CD4-positive, alpha-beta T cell treated with Interleukin-12 subunit alpha and Interleukin-12 subunit beta, for 1 hour (primary cell): ENCODE results near the gene BRD3OS.
"Not testable (repeated sequence)": the region's sequence is repeated elsewhere in the genome, so short reads cannot be mapped to it uniquely, and the experiment has no call there.

ENCODE experiments used
- DNase-seq: peaks from one replicate; pipeline ENCODE4 v3.0.0-alpha.2; 2020

BRD3OS gene

DNA sequence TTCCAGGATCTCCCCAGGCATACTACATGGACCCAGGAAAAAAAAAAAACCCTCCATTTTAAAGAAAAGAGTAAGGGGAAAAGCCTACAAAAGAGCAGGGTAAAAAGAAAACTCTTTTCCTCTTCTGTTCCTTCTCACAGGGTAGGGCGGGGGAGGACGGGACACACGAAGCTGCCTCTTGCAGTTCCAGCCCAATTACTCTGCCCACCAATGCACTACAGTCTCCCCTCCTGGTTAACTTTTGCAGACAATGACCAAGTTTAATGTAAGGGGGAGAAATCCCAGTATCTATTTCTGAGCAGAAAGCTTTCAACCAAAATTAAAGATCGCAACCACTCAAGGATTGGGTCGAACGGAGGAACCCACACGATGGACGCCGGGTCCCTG lies 41.2 kb downstream of the BRD3OS start:
- no peak for DNase-seq

DNA sequence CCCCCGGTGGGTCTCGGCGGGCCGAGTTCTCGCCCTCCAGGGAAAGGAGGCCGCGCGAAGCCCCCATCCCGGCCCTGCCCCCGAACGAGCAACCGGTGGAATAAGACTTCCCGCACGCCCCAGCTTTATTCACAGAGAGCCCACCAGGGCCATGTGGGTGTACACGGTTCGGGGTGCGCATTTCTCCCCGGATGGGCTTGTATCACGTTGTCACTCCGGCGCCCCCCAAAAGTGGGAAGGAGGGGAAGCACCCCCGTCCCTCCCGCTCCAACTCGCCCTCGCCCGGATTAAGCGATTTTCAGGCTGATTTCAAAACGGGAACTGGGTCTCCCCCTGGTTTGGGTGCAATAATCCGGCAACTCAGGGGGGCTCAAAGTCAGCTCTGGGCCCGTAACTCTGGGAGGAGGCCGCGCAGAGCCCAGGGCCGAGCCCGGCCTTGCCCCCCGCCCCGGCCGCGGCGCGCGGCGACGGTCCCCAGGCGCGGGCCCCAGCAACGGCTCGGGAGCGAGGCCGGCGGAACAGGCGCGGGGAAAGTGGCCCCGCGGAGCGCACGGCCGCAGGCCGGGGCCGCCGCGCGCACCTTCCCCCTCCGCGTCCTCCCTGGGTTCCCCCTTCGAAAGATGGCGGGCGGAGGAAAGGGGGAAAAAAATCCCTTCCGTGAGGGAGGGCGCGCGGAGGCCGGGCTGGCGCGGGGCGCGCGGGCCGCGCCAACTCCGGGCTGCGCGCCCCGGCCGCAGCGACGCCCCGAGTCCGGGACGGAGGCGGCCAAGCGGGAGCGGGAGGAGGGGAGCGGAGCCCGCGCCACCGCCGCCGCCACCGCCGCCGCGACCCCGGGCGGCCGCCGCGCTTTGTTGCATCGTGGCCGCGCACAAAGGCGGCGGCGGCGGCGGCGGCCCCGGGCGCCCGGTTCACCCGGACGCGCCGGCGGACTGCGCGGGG lies 41.9 kb downstream of the BRD3OS start:
- DNase-seq, result peak; percentile 62

DNA sequence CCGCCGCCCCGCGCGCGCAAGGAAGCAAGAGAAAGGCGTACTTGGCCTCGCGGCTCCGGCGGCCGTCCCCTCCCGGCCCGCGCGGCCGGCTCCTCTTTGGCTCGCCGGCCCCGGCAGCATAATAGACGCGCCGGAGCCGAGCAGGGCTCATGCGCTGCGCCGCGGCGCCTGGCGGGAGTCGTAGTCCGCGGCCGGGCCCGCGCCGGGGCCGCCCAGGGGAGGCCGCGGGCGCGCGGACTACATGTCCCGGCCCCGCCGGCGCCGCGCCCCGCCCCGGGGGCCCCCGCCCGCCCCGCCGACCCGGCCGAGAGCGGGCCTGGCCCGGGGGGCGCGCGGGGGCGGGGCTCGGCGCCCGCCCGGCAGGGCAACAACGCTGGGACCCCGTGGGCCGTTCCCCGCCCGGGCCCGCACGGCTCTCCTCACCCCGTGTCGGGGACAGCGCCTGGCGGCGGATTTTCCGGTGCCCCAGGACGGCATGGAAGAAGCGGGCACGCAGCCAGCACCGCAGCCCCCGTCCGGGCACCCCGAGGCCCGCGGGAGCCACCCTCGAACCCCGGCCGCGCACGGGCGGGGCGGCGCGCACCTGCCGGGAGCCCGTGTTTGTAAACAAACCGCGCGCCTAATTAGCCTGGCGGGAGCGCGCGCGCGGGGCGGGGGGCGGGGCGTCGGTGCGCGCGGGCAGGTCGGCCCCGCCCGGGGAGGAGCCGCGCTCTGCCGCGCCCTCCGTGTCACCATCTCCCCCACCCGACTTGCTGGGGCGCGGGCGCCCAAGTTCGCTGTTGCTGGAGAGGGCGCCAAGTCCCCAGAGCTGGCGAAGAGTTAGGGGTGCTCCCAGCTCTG lies 42.8 kb downstream of the BRD3OS start, which contains the start of gene BRD3:
Gene BRD3, minus strand, starts transcription at position 123 of the 840 bp plus-strand sequence. CDS start 14,549 bp downstream, outside the sequence.
- DNase-seq, result peak; percentile 89

DNA sequence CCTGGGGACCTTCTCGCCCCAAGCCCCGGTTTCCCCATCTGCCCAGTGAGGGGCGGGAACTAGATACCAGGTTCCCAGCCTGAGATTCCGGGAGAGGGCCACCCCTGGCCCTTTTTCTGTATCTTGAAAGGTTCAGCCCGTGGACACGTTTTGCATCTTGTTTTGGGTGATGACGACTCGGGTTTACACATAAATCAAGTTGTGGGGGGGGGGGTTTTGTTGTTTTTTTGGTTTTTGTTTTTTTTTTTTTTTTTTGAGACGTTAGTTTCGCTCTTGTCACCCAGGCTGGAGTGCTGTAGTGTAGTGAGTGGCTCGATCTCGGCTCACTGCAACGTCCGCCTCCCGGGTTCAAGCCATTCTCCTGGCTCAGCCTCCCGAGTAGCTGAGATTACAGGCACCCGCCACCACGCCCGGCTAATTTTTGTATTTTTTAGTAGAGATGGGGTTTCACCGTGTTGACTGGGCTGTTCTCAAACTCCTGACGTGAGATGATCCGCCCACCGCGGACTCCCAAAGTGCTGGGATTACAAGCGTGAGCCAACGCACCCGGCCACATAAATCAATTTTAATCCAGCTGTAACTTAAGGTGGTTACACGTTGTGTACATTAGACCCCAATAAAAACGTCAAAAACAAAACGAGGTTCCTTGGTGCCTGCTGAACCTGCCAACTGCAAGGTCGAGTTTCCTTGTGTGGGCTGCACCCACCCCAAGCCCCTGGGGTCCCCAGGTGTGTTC lies 43.6 kb downstream of the BRD3OS start:
- no peak for DNase-seq

DNA sequence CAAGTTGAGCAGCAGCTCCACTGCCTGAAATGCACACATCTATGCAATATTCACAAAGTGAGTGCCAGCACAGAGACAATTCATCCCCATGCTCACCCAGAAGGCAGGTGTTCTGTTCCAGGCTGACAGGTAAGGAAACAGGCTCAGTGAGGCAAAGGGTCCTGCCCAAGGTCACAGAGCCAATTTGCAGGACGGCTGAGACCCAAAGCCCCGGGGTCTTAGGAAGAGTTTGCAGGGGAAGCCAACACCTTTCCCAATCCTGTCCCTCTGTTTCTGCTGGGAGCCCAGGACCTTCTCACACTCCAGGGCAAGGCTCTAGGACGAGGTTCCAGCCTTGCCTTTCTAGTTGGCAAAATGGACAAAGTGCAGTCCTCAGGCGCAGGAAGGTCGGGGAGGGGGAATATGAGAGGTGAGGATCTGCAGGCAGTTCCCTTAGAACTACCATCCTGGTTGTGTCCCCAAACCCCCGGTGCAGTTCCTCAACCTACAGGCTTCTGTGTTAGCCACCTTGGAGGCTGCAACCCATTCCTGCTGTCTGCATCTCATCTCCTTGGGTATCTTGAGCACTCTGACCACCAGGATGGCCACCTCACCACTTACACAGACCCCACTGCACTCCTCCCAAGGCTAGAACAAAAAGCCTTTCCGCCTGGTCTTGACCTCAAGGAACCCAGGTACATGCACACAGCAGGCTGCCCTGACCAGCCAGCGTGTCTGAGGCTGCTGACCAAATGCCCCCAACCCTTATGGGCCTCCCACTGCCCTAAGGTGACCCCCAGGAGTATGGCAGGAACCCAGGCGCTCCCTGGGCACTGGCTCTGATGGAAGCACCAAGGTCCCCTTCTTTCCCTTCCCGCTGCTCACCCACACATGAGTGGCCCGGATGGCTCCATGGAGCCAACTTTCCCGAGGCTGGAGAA lies 44.5 kb downstream of the BRD3OS start:
- DNase-seq, result no peak

DNA sequence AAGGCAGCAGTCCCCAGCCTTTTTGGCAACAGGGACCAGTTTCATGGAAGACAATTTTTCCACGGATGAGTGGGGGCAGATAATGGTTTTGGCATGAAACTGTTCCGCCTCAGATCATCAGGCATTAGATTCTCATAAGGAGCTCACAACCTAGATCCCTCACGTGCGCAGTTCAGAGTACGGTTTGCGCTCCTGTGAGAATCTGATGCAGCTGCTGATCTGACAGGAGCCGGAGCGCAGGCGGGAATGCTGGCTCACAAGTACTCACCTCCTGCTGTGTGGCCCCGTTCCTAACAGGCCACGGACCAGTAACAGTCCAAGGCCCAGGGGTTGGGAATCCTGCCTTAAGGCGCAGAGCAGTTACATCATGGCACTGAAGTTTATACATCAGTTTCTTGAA lies 45.9 kb downstream of the BRD3OS start:
- DNase-seq, result no peak

DNA sequence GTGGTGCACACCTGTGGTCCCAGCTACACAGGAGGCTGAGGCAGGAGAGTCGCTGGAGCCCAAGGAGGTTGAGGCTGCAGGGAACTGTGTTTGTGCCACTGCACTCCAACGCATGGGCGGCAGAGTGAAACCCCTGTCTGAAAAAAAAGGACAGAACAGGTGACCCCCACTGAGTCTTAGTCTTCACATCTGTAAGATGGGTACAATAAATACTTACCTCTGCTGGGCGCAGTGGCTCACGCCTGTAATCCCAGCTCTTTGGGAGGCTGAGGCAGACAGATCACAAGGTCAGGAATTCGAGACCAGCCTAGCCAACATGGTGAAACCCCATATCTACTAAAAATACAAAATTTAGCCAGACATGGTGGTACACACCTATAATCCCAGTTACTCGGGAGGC lies 47.4 kb downstream of the BRD3OS start:
- not testable (repeated sequence) for DNase-seq

DNA sequence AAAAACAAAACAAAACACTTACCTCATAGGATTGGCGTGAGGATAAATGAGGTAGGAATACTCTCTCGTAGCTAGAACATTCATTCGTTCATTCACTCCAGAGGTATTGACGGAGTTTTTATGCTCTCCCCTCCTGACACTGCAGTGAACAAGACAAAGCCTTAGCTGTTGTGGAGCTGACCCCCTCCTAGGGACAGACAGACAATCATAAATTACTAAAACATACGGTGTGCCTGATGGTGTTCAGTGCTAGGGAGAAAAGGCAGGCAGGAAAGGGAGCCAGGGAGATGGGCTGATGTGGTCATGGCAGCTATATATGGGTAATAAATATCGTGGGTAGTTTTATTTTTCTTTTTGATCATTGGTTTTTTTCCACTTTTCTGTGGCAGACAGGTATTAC lies 48.2 kb downstream of the BRD3OS start:
- DNase-seq, result no peak

DNA sequence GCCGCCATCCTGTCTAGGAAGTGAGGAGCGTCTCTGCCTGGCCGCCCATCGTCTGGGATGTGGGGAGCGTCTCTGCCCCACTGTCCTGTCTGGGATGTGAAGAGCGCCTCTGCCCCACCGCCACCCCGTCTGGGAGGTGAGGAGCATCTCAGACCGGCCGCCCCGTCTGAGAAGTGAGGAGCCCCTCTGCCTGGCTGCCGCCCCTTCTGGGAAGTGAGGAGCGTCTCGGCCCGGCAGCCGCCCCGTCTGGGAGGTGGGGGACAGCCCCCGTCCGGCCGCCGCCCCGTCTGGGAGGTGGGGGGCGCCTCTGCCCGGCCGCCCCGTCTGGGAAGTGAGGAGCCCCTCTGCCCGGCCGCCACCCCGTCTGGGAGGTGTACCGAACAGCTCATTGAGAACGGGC lies 50.4 kb downstream of the BRD3OS start:
- not testable (repeated sequence) for DNase-seq

DNA sequence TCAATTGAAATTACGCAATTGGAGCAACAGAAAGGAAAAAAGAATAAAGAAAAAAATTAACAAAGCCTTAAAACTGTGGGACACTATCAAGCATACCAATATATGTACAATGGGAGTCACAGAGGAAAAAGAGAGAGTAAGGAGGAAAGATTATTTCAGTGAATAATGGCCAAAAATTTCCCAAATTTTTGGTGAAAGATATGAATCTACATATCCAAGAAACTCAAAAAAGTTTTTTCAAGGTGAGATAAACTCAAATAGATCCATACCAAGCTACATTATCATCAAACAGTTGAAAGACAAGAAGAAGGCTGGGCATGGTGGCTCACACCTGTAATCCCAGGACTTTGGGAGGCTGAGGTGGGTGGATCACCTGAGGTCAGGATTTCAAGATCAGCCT lies 51.4 kb downstream of the BRD3OS start:
- DNase-seq, result no peak
